Activated CD8-positive, alpha-beta memory T cell treated with anti-CD3 and anti-CD28 coated beads for 1 hour (primary cell): ENCODE data around the gene GPR78.
"Not testable (repeated sequence)": the region's sequence is repeated elsewhere in the genome, so short reads cannot be mapped to it uniquely, and the experiment has no call there.

ENCODE experiments used
- DNase-seq, 2 donors: peaks; one replicate each; pipeline ENCODE4 v3.0.0-alpha.2; 2020; ENCODE audit warnings: low read depth in 1 of 2; ENCODE audit errors: extremely low read depth in 1 of 2

The GPR78 gene

GRCh38 chr4:8560265-8561047 lies 19.7 kb upstream of the GPR78 start:
- DNase-seq = no peak

GRCh38 chr4:8564595-8564994 lies 15.6 kb upstream of the GPR78 start:
- DNase-seq = no peak

GRCh38 chr4:8568068-8568668 lies 12.0 kb upstream of the GPR78 start:
- no peak for DNase-seq

GRCh38 chr4:8570201-8570600 lies 10.0 kb upstream of the GPR78 start:
- no peak for DNase-seq

GRCh38 chr4:8571702-8572685 lies 8.2 kb upstream of the GPR78 start:
- DNase-seq = no peak

- no peak for DNase-seq
Measured at GRCh38 chr4:8573266-8573665, 6.9 kb upstream of the GPR78 start.

- DNase-seq = no peak
Measured at GRCh38 chr4:8574796-8575370, 5.3 kb upstream of the GPR78 start.

GRCh38 chr4:8575457-8575856 lies 4.7 kb upstream of the GPR78 start:
- no peak for DNase-seq

- DNase-seq = not testable (repeated sequence)
Measured at GRCh38 chr4:8576591-8576990, 3.6 kb upstream of the GPR78 start.

- no peak for DNase-seq
Measured at GRCh38 chr4:8577046-8577445, 3.1 kb upstream of the GPR78 start.

GRCh38 chr4:8577972-8578371 lies 2.2 kb upstream of the GPR78 start:
- DNase-seq = no peak

GRCh38 chr4:8578717-8579116 lies 1.5 kb upstream of the GPR78 start:
- DNase-seq = no peak

GRCh38 chr4:8579526-8580320 lies 469 bp upstream of the GPR78 start:
- DNase-seq = no peak

- no peak for DNase-seq
Measured at GRCh38 chr4:8581094-8581861, 1.1 kb downstream of the GPR78 start.

- no peak for DNase-seq
Measured at GRCh38 chr4:8582016-8582415, 1.8 kb downstream of the GPR78 start.

- no peak for DNase-seq
Measured at GRCh38 chr4:8582436-8582835, 2.2 kb downstream of the GPR78 start.

GRCh38 chr4:8582941-8583654 lies 2.9 kb downstream of the GPR78 start:
- DNase-seq = no peak

GRCh38 chr4:8583655-8584025 lies 3.4 kb downstream of the GPR78 start:
- DNase-seq = no peak

GRCh38 chr4:8585186-8585585 lies 5.0 kb downstream of the GPR78 start:
- DNase-seq = no peak
